ENCODE data around the gene C22orf15. TPM values are rescaled to one million over a fixed set of nuclear protein-coding genes. Genes with fewer than 3 reads are reported as not detected.

The C22orf15 gene
- total RNA-seq, 2 experiments from 2014 or later: 0.30 to 1.3 TPM

DNA sequence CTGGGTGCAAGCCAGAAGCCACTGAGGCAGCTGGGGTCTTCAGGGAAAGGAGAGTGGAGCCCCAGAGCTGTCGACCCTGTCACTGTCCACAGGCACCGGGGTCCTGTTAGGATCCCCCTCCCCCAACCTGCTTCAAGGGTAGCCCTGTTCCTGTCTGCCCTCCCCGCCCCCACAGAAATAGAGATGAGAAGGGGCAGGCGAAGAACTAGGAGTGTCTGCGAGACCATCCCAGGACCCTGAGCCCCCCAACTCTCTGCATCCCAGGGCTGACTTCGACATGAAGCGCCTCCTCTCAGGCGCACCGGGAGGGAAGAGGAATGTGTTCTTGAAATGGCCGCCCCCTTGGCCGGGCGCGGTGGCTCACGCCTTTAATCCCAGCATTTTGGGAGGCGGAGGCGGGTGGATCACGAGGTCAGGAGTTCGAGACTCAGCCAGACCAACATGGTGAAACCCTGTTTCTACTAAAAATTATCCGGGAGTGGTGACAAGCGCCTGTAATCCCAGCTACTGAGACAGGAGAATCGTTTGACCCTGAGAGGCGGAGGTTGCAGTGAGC lies 11.3 kb upstream of the C22orf15 start:
- peak overlapping the region; percentile 31 for H3K27ac Mint-ChIP-seq
- intact Hi-C loops (cut with DNase I, micrococcal nuclease): loop anchor here (1.0 to 5.0 kb wide), 11 partner anchors 13 to 209 kb away; partner anchors contain the start of genes CHCHD10 (in 1 of the 2), DERL3 (in 1 of the 2), MIF (in 1 of the 2) and SMARCB1 (in 1 of the 2)
- CTCF ChIA-PET: no interaction called here
- DNase-seq: no peak
- ATAC-seq: peak; percentile 17
- peaks cover 11% of the 10 kb centered on the region for H3K4me1 Mint-ChIP-seq
- peaks cover 3% of the 10 kb centered on the region for H3K36me3 Mint-ChIP-seq (ENCODE audit: low read depth)
- peak overlapping the region; percentile 77 for H3K4me3 Mint-ChIP-seq
- no peaks in the 10 kb centered on the region for H3K9me3 Mint-ChIP-seq (ENCODE audit: low read depth)
- POLR2A ChIA-PET: interaction anchor here (0.5 to 1.2 kb wide), 3 partner anchors 33 to 143 kb away, joined by 3 to 6 read pairs (median 4); partner anchors contain the start of gene MIF
- H3K27me3 Mint-ChIP-seq: peaks cover 2% of the 10 kb centered on the region

DNA sequence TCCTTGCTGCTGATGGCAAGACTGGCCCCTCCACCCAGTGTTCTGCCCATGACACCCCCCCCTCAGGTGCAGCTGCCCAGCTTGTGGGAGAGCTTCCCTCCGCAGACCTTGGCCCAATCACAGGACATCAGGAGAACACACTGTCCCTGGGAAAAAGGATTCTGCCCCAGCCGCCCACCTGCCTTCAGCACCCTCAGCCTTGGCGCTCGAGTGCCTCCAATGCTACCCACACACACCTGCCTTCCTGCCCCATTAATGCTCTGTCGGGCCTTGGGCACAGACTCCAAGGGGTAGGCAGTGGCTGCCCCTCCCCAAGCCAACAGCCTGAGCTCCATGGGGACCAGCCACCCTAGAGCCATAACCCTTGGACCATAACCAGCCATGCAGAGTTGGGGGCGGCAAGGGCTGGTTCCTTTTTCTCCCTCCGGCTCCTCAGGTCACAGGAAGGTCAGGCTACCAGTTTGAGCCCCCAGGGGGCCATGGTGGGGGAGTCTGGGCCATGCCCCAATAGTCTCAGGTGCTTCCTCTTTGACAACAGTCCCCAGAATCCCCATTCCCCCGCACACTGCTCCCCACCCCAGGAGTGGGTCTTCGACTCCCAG lies 10.6 kb upstream of the C22orf15 start:
- peak overlapping the region; percentile 77 for H3K4me3 Mint-ChIP-seq
- intact Hi-C loops (cut with DNase I, micrococcal nuclease): loop anchor here (5.0 kb wide), 2 partner anchors 45 to 210 kb away; no protein-coding TSS in a partner anchor
- no peaks in the 10 kb centered on the region for H3K9me3 Mint-ChIP-seq (ENCODE audit: low read depth)
- DNase-seq (no peak), ATAC-seq (no peak)
- ChIA-PET POLR2A (interaction anchor here (0.5 kb wide), 1 partner anchor 33 kb away, joined by 6 read pairs; no protein-coding TSS in a partner anchor), CTCF (no interaction called here)
- H3K4me1 Mint-ChIP-seq: peaks cover 11% of the 10 kb centered on the region
- no peak overlapping the region for H3K27ac Mint-ChIP-seq
- no peaks in the 10 kb centered on the region for H3K36me3 Mint-ChIP-seq (ENCODE audit: low read depth)
- peaks cover 2% of the 10 kb centered on the region for H3K27me3 Mint-ChIP-seq

DNA sequence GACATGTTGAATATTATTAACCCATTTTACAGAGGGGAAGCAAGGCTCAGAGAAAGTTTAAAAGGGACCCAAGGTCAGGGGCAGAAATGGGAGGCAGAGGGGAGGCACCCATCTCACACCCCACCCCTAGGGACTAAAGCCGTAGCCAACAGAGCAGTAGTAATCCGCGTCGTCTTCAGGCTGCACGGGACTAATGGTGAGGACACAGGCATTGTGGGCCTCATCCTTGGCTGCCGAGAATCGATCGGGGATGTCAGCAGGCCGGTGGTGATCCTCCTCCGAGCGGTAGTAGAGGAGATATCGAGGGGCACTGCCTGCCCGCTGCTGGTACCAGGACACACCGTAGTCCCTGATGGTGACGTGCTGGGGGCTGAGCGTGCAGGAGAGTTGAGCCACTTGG lies 10.0 kb upstream of the C22orf15 start:
- Mint-ChIP-seq H3K27ac (no peak overlapping the region), H3K4me3 (no peak overlapping the region)

DNA sequence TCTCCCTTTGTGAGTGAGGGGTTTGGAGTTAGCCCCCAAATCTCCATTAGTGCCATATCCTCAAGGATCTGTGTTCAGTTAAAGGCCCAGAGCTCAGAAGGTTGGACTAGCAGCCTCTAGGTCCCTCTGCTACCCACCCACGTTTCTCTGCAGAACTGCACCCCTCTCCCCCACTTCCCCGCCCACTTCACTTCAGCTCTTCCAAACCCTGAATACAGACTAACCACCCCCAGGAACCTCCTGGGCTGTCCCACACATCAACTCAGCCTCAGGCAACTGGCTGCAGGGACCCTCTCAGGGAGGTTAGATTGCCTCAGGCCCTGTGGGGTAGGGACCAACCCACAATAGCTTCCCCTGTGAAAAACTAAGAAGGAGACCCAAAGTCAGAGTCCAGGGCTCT lies 9.4 kb upstream of the C22orf15 start:
- ATAC-seq (no peak), DNase-seq (no peak)
- Mint-ChIP-seq H3K4me1 (peaks cover 11% of the 10 kb centered on the region), H3K9me3 (ENCODE audit: low read depth) (no peaks in the 10 kb centered on the region), H3K36me3 (ENCODE audit: low read depth) (no peaks in the 10 kb centered on the region), H3K27ac (no peak overlapping the region), H3K4me3 (no peak overlapping the region), H3K27me3 (peaks cover 2% of the 10 kb centered on the region)
- intact Hi-C loops (cut with DNase I, micrococcal nuclease): loop anchor here (5.0 kb wide), 2 partner anchors 46 to 211 kb away; no protein-coding TSS in a partner anchor
- ChIA-PET CTCF (interaction anchor here (0.7 kb wide), 1 partner anchor 125 kb away, joined by 3 read pairs; no protein-coding TSS in a partner anchor), POLR2A (no interaction called here)

More for the DNA sequence above, 10.0 kb upstream of the C22orf15 start:
- Mint-ChIP-seq H3K27me3 (peaks cover 2% of the 10 kb centered on the region), H3K9me3 (ENCODE audit: low read depth) (no peaks in the 10 kb centered on the region), H3K4me1 (peaks cover 11% of the 10 kb centered on the region), H3K36me3 (ENCODE audit: low read depth) (no peaks in the 10 kb centered on the region)
- ChIA-PET POLR2A (no interaction called here), CTCF (no interaction called here)
- intact Hi-C loops (cut with DNase I, micrococcal nuclease): loop anchor here (5.0 kb wide), 2 partner anchors 45 to 210 kb away; no protein-coding TSS in a partner anchor
- DNase-seq (no peak), ATAC-seq (no peak)

DNA sequence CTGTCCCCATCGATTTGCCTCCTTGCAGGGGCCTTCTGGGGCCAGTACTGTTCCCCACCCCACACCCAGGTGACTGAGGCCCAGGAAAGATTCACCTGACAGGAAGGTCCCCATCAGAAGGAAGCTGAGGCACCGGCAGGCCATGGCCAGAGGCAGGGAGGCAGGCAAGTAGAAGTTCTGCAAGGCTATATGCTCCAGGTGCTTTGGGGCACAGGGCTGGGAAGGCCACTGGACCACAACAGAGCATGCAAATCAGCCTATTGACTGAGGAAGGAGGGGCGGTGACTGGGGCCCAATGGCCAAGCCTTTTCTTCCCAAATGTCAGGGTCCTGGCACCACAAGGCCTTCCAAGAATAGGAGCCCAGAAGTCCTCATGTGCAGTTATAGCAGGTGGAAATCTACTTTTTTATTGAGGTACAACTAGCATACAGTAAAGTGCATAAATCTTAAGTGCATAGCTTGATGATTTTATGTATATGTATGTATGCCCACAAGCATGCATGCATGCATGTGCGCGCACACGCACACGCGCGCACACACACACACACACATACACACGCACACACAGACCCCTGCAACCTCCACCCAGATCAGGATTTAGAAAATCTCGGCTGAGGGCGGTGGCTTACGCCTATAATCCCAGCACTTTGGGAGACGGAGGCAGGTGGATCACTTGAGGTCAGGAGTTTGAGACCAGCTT lies 8.4 kb upstream of the C22orf15 start, which contains the start of gene VPREB3:
VPREB3 (minus strand) TSS at position 206 of the 700 bp plus-strand sequence; CDS start at position 144, 62 bp downstream.
- H3K27ac Mint-ChIP-seq: no peak within 1 kb of the TSS
- ATAC-seq (no peak), DNase-seq (no peak)
- H3K36me3 Mint-ChIP-seq (ENCODE audit: low read depth): no peaks in the 10 kb centered on the region
- ChIA-PET POLR2A (no interaction called here), CTCF (interaction anchor here (0.6 to 1.1 kb wide), 5 partner anchors 32 to 286 kb away, joined by 3 read pairs; no protein-coding TSS in a partner anchor)
- peaks cover 11% of the 10 kb centered on the region for H3K4me1 Mint-ChIP-seq
- no peaks in the 10 kb centered on the region for H3K9me3 Mint-ChIP-seq (ENCODE audit: low read depth)
- H3K4me3 Mint-ChIP-seq: no peak within 1 kb of the TSS
- intact Hi-C loops (cut with DNase I, micrococcal nuclease): loop anchor here (5.0 kb wide), 2 partner anchors 47 to 212 kb away; no protein-coding TSS in a partner anchor
- peaks cover 2% of the 10 kb centered on the region for H3K27me3 Mint-ChIP-seq

DNA sequence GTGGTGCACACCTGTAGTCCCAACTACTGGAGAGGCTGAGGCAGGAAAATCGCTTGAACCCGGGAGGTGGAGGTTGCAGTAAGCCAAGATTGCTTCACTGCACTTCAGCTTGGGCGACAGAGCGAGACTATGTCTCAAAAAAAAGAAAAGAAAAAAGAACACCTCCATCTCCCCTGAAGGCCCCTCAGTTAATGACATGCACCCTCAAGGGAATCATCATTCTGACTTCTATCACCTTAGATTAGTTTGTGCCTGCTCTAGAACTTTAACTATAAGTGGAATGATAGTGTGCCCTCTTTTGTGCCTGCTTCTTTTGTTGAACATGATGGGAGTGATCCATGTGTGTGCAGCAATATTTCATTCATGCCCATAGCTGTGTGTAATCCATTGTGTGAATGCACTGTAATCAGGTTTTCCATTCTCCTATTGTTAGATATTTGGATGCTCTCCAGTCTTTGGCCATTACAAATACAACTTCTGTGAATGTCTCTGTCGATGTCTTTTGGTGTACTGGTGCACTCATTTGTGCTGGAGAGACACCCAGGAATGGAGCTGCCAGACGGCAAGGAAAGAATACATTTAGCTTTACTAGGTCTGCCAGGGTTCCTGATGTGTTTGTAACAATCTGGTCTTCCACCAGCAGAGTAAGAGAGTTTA lies 7.7 kb upstream of the C22orf15 start:
- Mint-ChIP-seq H3K27me3 (no peaks in the 10 kb centered on the region), H3K36me3 (ENCODE audit: low read depth) (no peaks in the 10 kb centered on the region), H3K4me3 (no peak overlapping the region), H3K4me1 (peaks cover 6% of the 10 kb centered on the region), H3K27ac (no peak overlapping the region), H3K9me3 (ENCODE audit: low read depth) (no peaks in the 10 kb centered on the region)
- ATAC-seq: no peak
- ChIA-PET POLR2A (no interaction called here), CTCF (interaction anchor here (0.6 to 1.1 kb wide), 2 partner anchors 31 to 285 kb away, joined by 3 read pairs; no protein-coding TSS in a partner anchor)
- intact Hi-C loops (cut with DNase I, micrococcal nuclease): loop anchor here (5.0 kb wide), 2 partner anchors 48 to 213 kb away; no protein-coding TSS in a partner anchor
- no peak for DNase-seq

DNA sequence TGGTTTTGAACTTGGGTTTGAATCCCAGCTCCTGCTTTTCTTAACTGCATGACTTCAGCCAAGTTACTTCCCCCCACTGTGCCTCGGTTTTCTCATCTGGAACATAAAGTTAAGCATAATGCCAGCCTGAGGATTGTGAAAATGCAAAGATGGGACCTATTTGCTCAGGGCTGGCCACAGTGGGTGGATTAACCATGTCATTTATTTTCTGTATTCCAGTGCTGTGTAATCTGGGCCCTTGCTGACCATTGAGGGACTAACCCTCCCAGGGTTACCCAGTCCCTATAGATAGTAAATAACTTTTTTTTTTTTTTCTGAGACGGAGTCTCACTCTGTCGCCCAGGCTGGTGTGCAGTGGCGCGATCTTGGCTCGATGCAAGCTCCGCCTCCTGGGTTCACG lies 7.1 kb upstream of the C22orf15 start:
- no peaks in the 10 kb centered on the region for H3K27me3 Mint-ChIP-seq
- H3K27ac Mint-ChIP-seq: no peak overlapping the region
- DNase-seq: no peak
- no peaks in the 10 kb centered on the region for H3K4me1 Mint-ChIP-seq
- ChIA-PET POLR2A (no interaction called here), CTCF (interaction anchor here (1.1 kb wide), 1 partner anchor 30 kb away, joined by 3 read pairs; no protein-coding TSS in a partner anchor)
- no peak overlapping the region for H3K4me3 Mint-ChIP-seq
- H3K9me3 Mint-ChIP-seq (ENCODE audit: low read depth): no peaks in the 10 kb centered on the region
- no peaks in the 10 kb centered on the region for H3K36me3 Mint-ChIP-seq (ENCODE audit: low read depth)
- intact Hi-C loops (cut with DNase I, micrococcal nuclease): no loop called here
- no peak for ATAC-seq

DNA sequence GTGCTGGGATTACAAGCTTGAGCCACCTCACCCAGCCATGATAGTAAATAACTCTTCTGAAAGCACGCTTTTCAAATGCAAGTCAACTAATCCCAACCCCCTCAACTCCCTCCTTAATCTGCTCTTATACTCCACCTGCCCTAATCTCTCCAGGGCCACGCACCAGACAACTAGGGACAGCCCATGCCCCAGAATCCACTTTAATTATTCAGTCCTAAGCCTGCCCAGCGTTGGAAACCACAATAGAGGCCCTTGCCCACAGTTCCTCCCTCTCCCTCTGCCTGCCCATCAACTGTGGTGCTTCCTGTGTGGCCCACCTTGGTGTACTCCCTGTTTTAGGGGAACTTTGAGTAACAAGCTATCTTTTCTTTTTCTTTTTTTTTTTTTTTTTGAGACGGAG lies 5.9 kb upstream of the C22orf15 start:
- no peak for ATAC-seq
- Mint-ChIP-seq H3K4me3 (no peak overlapping the region), H3K4me1 (no peaks in the 10 kb centered on the region), H3K27me3 (no peaks in the 10 kb centered on the region), H3K36me3 (ENCODE audit: low read depth) (no peaks in the 10 kb centered on the region), H3K27ac (no peak overlapping the region), H3K9me3 (ENCODE audit: low read depth) (no peaks in the 10 kb centered on the region)
- no peak for DNase-seq
- intact Hi-C loops (cut with DNase I, micrococcal nuclease): no loop called here
- ChIA-PET CTCF (no interaction called here), POLR2A (no interaction called here)

DNA sequence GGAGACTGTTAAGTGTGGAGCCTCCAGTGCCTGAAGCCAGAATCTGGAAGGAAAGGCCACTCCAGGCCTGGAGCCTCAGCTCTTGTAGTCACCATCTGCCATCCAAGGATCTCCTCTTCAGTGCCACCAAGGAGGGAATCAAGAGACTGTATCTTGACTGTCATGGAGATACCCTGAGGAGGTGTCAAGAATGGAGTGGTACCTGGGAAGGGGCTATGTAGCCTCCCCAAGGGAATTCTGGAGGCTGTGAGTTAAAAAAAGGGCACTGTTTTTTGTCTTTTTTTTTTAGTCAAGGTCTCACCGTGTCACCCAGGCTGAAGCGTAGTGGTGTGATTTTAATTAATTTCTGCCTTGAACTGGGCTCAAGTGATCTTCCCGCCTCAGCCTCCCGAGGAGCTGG lies 3.2 kb upstream of the C22orf15 start:
- intact Hi-C loops (cut with DNase I, micrococcal nuclease): no loop called here
- Mint-ChIP-seq H3K27me3 (no peaks in the 10 kb centered on the region), H3K9me3 (ENCODE audit: low read depth) (no peaks in the 10 kb centered on the region), H3K4me1 (peaks cover 20% of the 10 kb centered on the region), H3K4me3 (no peak overlapping the region), H3K27ac (no peak overlapping the region), H3K36me3 (ENCODE audit: low read depth) (peaks cover 2% of the 10 kb centered on the region)
- ChIA-PET POLR2A (no interaction called here), CTCF (interaction anchor here (0.7 kb wide), 1 partner anchor 26 kb away, joined by 3 read pairs; no protein-coding TSS in a partner anchor)
- ATAC-seq: no peak
- no peak for DNase-seq

DNA sequence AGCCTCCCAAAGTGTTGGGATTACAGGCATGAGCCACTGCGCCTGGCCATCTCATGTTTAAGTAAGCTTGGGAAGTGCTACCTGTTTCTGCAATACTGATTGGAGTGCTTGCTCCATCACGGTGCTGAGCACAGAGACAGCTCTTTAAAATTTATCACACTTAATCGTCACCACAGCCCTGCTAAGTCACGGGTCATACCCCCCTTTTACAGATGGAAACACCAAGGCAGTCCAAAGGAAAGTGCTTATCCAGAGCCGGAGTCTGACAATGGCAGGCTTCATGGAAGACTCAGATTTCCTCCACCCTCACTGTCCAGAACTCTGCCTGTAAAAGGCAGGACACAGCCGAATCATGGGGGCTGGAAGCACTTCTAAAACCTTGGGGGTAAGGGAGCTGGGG lies 2.7 kb upstream of the C22orf15 start:
- DNase-seq (no peak), ATAC-seq (no peak)
- CTCF ChIA-PET: interaction anchor here (0.7 kb wide), 1 partner anchor 26 kb away, joined by 3 read pairs; no protein-coding TSS in a partner anchor
- H3K4me1 Mint-ChIP-seq: peaks cover 25% of the 10 kb centered on the region
- H3K4me3 Mint-ChIP-seq: no peak overlapping the region
- intact Hi-C loops (cut with DNase I, micrococcal nuclease): no loop called here
- no peaks in the 10 kb centered on the region for H3K9me3 Mint-ChIP-seq (ENCODE audit: low read depth)
- POLR2A ChIA-PET: no interaction called here
- H3K27ac Mint-ChIP-seq: no peak overlapping the region
- peaks cover 6% of the 10 kb centered on the region for H3K36me3 Mint-ChIP-seq (ENCODE audit: low read depth)
- no peaks in the 10 kb centered on the region for H3K27me3 Mint-ChIP-seq

DNA sequence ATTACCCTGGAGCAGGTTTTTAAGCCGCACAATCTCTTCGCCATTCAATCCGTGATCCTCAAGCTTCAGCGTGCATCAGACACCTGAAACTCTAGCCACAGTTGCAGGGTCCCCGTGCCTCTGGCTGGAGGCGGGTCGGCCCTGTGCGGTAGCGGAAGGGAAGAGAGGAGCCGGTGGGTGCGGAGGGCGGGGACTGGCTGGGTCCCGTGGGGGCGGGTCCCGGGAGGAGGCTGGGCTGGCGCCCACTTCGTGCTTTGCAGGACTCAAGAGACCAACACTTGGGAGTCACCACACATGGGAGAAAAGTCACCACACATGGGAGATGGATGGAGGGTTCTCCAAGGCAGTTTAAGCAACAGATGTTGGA lies 772 bp downstream of the C22orf15 start:
- peaks cover 34% of the 10 kb centered on the region for H3K4me1 Mint-ChIP-seq
- no peaks in the 10 kb centered on the region for H3K27me3 Mint-ChIP-seq
- intact Hi-C loops (cut with DNase I, micrococcal nuclease): no loop called here
- no peaks in the 10 kb centered on the region for H3K9me3 Mint-ChIP-seq (ENCODE audit: low read depth)
- ChIA-PET CTCF (interaction anchor here (0.6 kb wide), 1 partner anchor 269 kb away, joined by 3 read pairs; no protein-coding TSS in a partner anchor), POLR2A (no interaction called here)
- peak overlapping the region; percentile 43 for H3K4me3 Mint-ChIP-seq
- DNase-seq (peak; percentile 63), ATAC-seq (peak; percentile 18)
- peak overlapping the region; percentile 55 for H3K27ac Mint-ChIP-seq
- H3K36me3 Mint-ChIP-seq (ENCODE audit: low read depth): peaks cover 15% of the 10 kb centered on the region
